Nephron progenitor cell (in vitro differentiated cells): Measurements from ENCODE around the gene RPS21.
A peak's percentile ranks its signal among the peaks of the same experiment; 100 is the strongest.

Experiments
- DNase-seq: peaks from one replicate; pipeline ENCODE4 v3.0.0; 2021
- H3K27ac Mint-ChIP-seq: 2 replicates; pipeline ENCODE4 v1.8.0; 2021; ENCODE audit warnings: mild to moderate bottlenecking, moderate library complexity, mixed read lengths
- H3K27me3 Mint-ChIP-seq: 2 replicates; pipeline ENCODE4 v1.8.0; 2021; ENCODE audit warnings: mild to moderate bottlenecking, low read depth, mixed read lengths; ENCODE audit not compliant: poor library complexity
- H3K36me3 Mint-ChIP-seq: 2 replicates; pipeline ENCODE4 v1.8.0; 2021; ENCODE audit warnings: low read depth, mixed read lengths
- H3K4me1 Mint-ChIP-seq: 2 replicates; pipeline ENCODE4 v1.8.0; 2021; ENCODE audit warnings: mixed read lengths
- H3K4me3 Mint-ChIP-seq: 2 replicates; pipeline ENCODE4 v1.8.0; 2021; ENCODE audit warnings: mild to moderate bottlenecking, moderate library complexity, mixed read lengths
- H3K9me3 Mint-ChIP-seq: 2 replicates; pipeline ENCODE4 v1.8.0; 2021; ENCODE audit warnings: mild to moderate bottlenecking, moderate library complexity, mixed read lengths
- TF ChIP-seq, protein P1 (sequence below): fragments of 200-600 bp; sonication (generic); IDR thresholded peaks from 2 replicates; pipeline ENCODE4 v1.5.0; 2021; ENCODE audit warnings: antibody characterized with exemption

The RPS21 gene

DNA sequence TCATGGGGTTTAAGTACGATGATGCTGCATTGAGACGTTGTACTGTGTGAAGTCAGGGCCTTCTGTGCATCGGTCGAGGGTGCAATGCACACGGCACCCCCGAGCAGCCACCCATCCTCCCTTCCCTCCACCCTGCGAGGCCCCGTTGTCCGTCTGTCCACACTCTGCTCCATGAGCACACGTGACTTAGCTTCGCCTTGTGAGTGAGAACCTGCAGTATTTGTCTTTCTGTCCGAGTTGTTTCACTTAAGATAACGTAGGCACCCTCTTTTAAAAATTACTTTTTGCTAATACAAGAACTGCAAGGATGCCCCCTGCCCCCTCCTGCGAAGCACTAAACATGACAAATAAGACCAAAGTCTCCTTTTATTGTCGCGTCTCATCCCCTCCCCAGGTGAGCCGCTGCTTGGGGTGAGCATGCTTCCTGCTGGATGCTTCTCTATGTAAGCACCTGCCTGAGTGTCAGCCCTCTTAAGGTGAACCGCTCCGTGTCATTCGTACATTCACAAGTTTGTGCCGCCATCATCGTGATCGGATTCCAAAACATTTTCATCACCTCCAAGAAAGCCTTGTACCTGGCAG lies 44.1 kb downstream of the RPS21 start:
- Mint-ChIP-seq H3K4me3 (no peak overlapping the region), H3K27ac (no peak overlapping the region), H3K9me3 (no peaks in the 10 kb centered on the region), H3K4me1 (peaks cover 69% of the 10 kb centered on the region), H3K36me3 (no peaks in the 10 kb centered on the region), H3K27me3 (peaks cover 28% of the 10 kb centered on the region)
- no peak for DNase-seq
- TF ChIP-seq, protein P1, sequence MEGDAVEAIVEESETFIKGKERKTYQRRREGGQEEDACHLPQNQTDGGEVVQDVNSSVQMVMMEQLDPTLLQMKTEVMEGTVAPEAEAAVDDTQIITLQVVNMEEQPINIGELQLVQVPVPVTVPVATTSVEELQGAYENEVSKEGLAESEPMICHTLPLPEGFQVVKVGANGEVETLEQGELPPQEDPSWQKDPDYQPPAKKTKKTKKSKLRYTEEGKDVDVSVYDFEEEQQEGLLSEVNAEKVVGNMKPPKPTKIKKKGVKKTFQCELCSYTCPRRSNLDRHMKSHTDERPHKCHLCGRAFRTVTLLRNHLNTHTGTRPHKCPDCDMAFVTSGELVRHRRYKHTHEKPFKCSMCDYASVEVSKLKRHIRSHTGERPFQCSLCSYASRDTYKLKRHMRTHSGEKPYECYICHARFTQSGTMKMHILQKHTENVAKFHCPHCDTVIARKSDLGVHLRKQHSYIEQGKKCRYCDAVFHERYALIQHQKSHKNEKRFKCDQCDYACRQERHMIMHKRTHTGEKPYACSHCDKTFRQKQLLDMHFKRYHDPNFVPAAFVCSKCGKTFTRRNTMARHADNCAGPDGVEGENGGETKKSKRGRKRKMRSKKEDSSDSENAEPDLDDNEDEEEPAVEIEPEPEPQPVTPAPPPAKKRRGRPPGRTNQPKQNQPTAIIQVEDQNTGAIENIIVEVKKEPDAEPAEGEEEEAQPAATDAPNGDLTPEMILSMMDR = no peak

DNA sequence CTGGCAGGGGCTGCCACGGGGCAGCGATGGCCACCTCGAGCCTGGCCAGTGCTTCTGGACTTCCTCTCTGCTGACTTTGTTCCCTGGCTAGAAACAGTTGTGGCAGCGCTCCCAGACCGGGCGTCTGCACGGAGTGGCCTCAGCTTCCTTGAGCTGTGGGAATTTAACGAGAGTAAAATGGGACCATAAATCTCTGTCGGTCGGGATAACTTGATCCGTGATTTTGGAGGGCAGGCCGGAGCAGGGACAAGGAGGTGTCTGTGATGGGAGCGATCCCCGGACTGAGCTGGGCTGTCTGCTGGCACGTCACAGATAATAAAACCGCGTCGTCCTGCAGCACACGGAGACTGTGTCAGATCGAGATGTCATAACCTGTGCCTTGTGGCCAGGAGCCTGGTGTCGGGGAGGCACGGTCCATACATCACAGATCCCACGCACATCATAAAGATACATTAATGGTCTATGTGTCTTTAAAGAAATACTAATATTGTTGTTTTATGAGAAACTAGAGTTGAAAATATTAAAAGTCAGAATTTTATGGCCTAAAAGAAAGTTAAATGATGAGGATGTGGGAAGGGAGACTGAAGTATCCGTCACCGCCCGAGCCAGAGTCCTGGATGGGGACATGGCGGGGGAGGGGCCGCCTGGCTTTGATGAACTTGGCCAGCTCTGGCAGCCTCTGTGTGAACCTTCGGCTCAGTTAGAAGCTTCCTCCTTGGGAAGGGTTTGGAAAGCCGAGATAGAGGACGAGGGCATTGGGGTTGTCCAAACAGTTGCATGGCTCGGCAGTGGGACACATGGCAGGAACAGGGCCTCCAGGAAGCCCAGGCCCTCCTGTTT lies 47.0 kb downstream of the RPS21 start:
- Mint-ChIP-seq H3K4me1 (peaks cover 53% of the 10 kb centered on the region), H3K4me3 (peak overlapping the region; percentile 41), H3K9me3 (peaks cover 4% of the 10 kb centered on the region), H3K36me3 (no peaks in the 10 kb centered on the region), H3K27me3 (peaks cover 39% of the 10 kb centered on the region), H3K27ac (peak overlapping the region; percentile 49)
- peak; percentile 58 for DNase-seq
- TF ChIP-seq, protein P1 = no peak

DNA sequence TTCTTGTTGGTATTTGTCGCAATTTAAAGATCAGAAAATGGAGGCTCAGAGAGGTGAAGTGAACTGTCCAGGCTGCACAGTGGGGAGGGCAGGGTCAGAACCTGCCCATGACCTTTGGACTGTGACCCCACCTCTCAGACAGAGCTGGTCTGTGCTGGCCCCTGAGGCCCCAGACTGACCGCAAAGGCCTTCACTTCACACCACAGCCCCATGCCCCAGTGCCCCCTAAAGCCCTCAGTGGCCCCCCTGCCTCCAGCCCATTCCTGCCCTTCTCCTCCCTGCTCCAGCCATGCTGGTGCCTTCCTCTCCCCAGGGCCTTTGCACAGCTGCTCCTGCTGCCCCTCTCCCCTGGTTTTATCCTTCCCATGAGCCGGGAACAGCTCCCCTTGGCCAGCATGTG lies 49.8 kb downstream of the RPS21 start:
- H3K27me3 Mint-ChIP-seq = peaks cover 40% of the 10 kb centered on the region
- no peak overlapping the region for H3K4me3 Mint-ChIP-seq
- no peak overlapping the region for H3K27ac Mint-ChIP-seq
- H3K9me3 Mint-ChIP-seq = peaks cover 4% of the 10 kb centered on the region
- no peaks in the 10 kb centered on the region for H3K36me3 Mint-ChIP-seq
- TF ChIP-seq, protein P1 = no peak
- DNase-seq = no peak
- peaks cover 42% of the 10 kb centered on the region for H3K4me1 Mint-ChIP-seq

DNA sequence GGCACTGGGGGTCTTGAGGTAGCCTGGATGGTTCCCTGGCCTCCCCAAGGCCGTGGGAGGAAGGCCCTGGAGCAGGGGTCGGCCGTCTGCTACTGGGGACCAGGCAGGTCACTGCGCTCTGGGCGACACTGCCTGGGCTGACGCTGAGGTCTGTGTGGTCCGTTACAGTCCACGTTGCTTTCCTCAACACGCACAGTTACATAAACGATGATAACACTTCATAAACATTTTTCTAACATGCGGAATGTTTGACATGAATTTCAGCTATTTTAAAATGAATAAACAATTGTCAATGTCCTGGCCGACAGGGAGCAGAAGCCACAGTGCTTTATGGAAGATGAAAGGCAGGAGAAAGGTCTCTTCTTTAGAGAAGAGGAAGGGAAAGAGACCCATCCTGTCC lies 50.6 kb downstream of the RPS21 start:
- Mint-ChIP-seq H3K4me1 (peaks cover 42% of the 10 kb centered on the region), H3K36me3 (no peaks in the 10 kb centered on the region), H3K27me3 (peaks cover 36% of the 10 kb centered on the region), H3K27ac (peak overlapping the region; percentile 31), H3K9me3 (peaks cover 4% of the 10 kb centered on the region), H3K4me3 (no peak overlapping the region)
- DNase-seq = no peak
- TF ChIP-seq, protein P1 = no peak

DNA sequence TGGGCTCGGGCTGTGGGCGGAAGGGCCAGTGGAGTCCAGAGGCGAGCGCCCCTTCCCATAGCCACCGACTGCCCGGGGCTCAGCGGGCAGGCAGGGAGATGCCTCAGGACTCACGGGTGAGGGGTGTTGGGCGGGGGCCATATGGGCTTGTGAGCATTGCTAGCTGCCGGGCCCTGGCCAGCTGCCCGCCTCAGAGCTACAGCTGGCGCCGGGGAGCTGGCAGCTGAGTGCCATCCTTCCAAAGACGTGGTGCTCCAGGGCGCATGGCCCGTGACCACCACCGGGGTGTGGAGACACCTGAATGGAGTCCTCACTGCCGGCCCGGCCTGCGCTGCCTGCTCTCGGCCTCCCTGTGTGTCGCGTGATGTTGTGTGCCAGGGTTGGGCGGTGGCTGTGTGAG lies 51.0 kb downstream of the RPS21 start:
- H3K27ac Mint-ChIP-seq = no peak overlapping the region
- DNase-seq = no peak
- H3K9me3 Mint-ChIP-seq = peaks cover 4% of the 10 kb centered on the region
- TF ChIP-seq, protein P1 = no peak
- H3K4me3 Mint-ChIP-seq = no peak overlapping the region
- no peaks in the 10 kb centered on the region for H3K36me3 Mint-ChIP-seq
- H3K4me1 Mint-ChIP-seq = peaks cover 39% of the 10 kb centered on the region
- peaks cover 37% of the 10 kb centered on the region for H3K27me3 Mint-ChIP-seq
